Kidney epithelial cell (primary cell): ENCODE results near the gene HTR1D. TPM values are rescaled to one million over a fixed set of nuclear protein-coding genes. Genes with fewer than 3 reads are reported as not detected.
"Not testable (repeated sequence)": the region's sequence is repeated elsewhere in the genome, so short reads cannot be mapped to it uniquely, and the experiment has no call there.

ENCODE experiments used
- DNase-seq: peaks from one replicate; pipeline ENCODE4 v3.0.0-alpha.2; 2010; ENCODE audit warnings: low read depth
- H3K27me3 ChIP-seq: 2 replicates; pipeline ENCODE4 v1.6.0; 2011; ENCODE audit warnings: low read length; ENCODE audit not compliant: control insufficient read depth, insufficient read depth
- H3K36me3 ChIP-seq: 2 replicates; pipeline ENCODE4 v1.5.1; 2011; ENCODE audit warnings: low read length; ENCODE audit not compliant: control insufficient read depth, insufficient read depth
- H3K4me3 ChIP-seq: 2 replicates; pipeline ENCODE4 v1.5.1; 2011; ENCODE audit warnings: low read depth, mild to moderate bottlenecking, control low read depth, low read length
- CTCF ChIP-seq: IDR thresholded peaks from 2 replicates; pipeline ENCODE4 v1.5.1; 2011; ENCODE audit warnings: mild to moderate bottlenecking, moderate library complexity, low read length, control low read depth, inconsistent platforms; ENCODE audit not compliant: insufficient read depth, poor library complexity, severe bottlenecking
- total RNA-seq: library from RNA; depleted of rRNA; stranded (reverse); fragments of >200 nt; gene quantifications from 2 replicates; pipeline ENCODE4 v1.2.3, GENCODE V29; 2015

Gene HTR1D
- total RNA-seq, 1 donor from 2014 or later, result 1.6 TPM

- Histone ChIP-seq H3K36me3 (no peaks in the 10 kb centered on the region), H3K4me3 (no peak overlapping the region), H3K27me3 (no peaks in the 10 kb centered on the region)
- no peak for DNase-seq
- no peak for TF ChIP-seq CTCF
Observed at GRCh38 chr1:23208527-23208926, 8.8 kb downstream of the HTR1D start.

- not testable (repeated sequence) for H3K4me3 ChIP-seq, H3K27me3 ChIP-seq, H3K36me3 ChIP-seq, DNase-seq
Observed at GRCh38 chr1:23207733-23208132, 9.6 kb downstream of the HTR1D start.

- H3K27me3 ChIP-seq, result no peaks in the 10 kb centered on the region
- peak; percentile 31 for DNase-seq
- no peaks in the 10 kb centered on the region for H3K36me3 ChIP-seq
- TF ChIP-seq CTCF, result no peak
- no peak overlapping the region for H3K4me3 ChIP-seq
Observed at GRCh38 chr1:23202263-23202749, 15.0 kb downstream of the HTR1D start.

GRCh38 chr1:23200883-23201282 is 16.4 kb downstream of the HTR1D start:
- H3K4me3 ChIP-seq, result no peak overlapping the region
- no peak for DNase-seq
- H3K36me3 ChIP-seq, result no peaks in the 10 kb centered on the region
- H3K27me3 ChIP-seq, result no peaks in the 10 kb centered on the region
- TF ChIP-seq CTCF, result no peak

- H3K4me3 ChIP-seq, result no peak overlapping the region
- TF ChIP-seq CTCF, result no peak
- no peaks in the 10 kb centered on the region for H3K36me3 ChIP-seq
- no peaks in the 10 kb centered on the region for H3K27me3 ChIP-seq
- peak; percentile 29 for DNase-seq
Observed at GRCh38 chr1:23198373-23198772, 18.9 kb downstream of the HTR1D start.

GRCh38 chr1:23196627-23197328 is 20.5 kb downstream of the HTR1D start:
- Histone ChIP-seq H3K27me3 (no peaks in the 10 kb centered on the region), H3K36me3 (no peaks in the 10 kb centered on the region), H3K4me3 (no peak overlapping the region)
- no peak for TF ChIP-seq CTCF
- peak; percentile 95 for DNase-seq
